Fibroblast of lung (primary cell): Measurements from ENCODE around the gene PBOV1. TPM values are rescaled to one million over a fixed set of nuclear protein-coding genes. Genes with fewer than 3 reads are reported as not detected.

Source experiments
- DNase-seq, 2 donors: peaks; one replicate each; pipeline versions ENCODE4 v3.0.0 to v3.0.0-alpha.2; 2010; ENCODE audit warnings: low read depth in 2 of 2
- H2AFZ ChIP-seq: 2 replicates; pipeline ENCODE4 v1.5.1; 2012; ENCODE audit warnings: low read length, control low read depth, inconsistent platforms
- H3K27ac ChIP-seq: 2 replicates; pipeline ENCODE4 v1.5.1; 2011; ENCODE audit warnings: low read length, control low read depth; ENCODE audit not compliant: insufficient read depth
- H3K27me3 ChIP-seq: 2 replicates; pipeline ENCODE4 v1.5.1; 2011; ENCODE audit warnings: mild to moderate bottlenecking, low read length; ENCODE audit not compliant: control insufficient read depth, insufficient read depth
- H3K36me3 ChIP-seq: 2 replicates; pipeline ENCODE4 v1.5.1; 2011; ENCODE audit warnings: low read length; ENCODE audit not compliant: control insufficient read depth, insufficient read depth
- H3K4me1 ChIP-seq: 2 replicates; pipeline ENCODE4 v1.5.1; 2011; ENCODE audit warnings: low read length; ENCODE audit not compliant: control insufficient read depth, insufficient read depth; ENCODE audit errors: extremely low read depth
- H3K4me2 ChIP-seq: 2 replicates; pipeline ENCODE4 v1.5.1; 2011; ENCODE audit warnings: low read length, control low read depth; ENCODE audit not compliant: insufficient read depth; ENCODE audit errors: extremely low read depth
- H3K4me3 ChIP-seq, 4 experiments: fragments of 200-600 bp in 1 of 4; sonication (generic) in 1 of 4; replicated peaks in 1 of 4; 2 replicates each; pipeline ENCODE4 v1.5.1; 2011 to 2016; ENCODE audit warnings: low read length in 4 of 4, low read depth in 3 of 4, mild to moderate bottlenecking in 3 of 4, control low read depth in 2 of 4, inconsistent platforms in 1 of 4, mixed read lengths in 1 of 4; ENCODE audit not compliant: insufficient read depth in 1 of 4; ENCODE audit errors: control extremely low read depth in 1 of 4
- H3K79me2 ChIP-seq: 2 replicates; pipeline ENCODE4 v1.5.1; 2012; ENCODE audit warnings: mild to moderate bottlenecking, low read length, inconsistent platforms; ENCODE audit not compliant: control insufficient read depth, insufficient read depth
- H3K9ac ChIP-seq: 2 replicates; pipeline ENCODE4 v1.5.1; 2011; ENCODE audit warnings: mild to moderate bottlenecking, low read length, control low read depth; ENCODE audit not compliant: insufficient read depth
- H3K9me3 ChIP-seq: 2 replicates; pipeline ENCODE4 v1.5.1; 2012; ENCODE audit warnings: low read depth, low read length; ENCODE audit not compliant: control insufficient read depth, insufficient read depth
- H4K20me1 ChIP-seq: 2 replicates; pipeline ENCODE4 v1.5.1; 2011; ENCODE audit warnings: low read length; ENCODE audit not compliant: control insufficient read depth, insufficient read depth; ENCODE audit errors: extremely low read depth
- CTCF ChIP-seq, 2 donors: IDR thresholded peaks in 1 of 2; conservative IDR thresholded peaks in 1 of 2; 1 replicate in 1 of 2; 2 replicates in 1 of 2; pipeline ENCODE4 v1.5.1; 2011 to 2012; ENCODE audit warnings: low read length in 2 of 2, control low read depth in 1 of 2, inconsistent platforms in 1 of 2, low read depth in 1 of 2, mild to moderate bottlenecking in 1 of 2
- EZH2 ChIP-seq: IDR thresholded peaks from 2 replicates; pipeline ENCODE4 v1.5.1; 2012; ENCODE audit warnings: low read length, control low read depth, mild to moderate bottlenecking; ENCODE audit errors: missing control alignments
- polyA plus RNA-seq, 2 donors: library from polyadenylated mRNA; depleted of rRNA in 1 of 2; stranded (reverse) in 1 of 2; unstranded in 1 of 2; fragments of >200 nt; gene quantifications; 2 replicates each; pipeline ENCODE4 v1.2.1, GENCODE V29; 2011 to 2012; ENCODE audit warnings: missing spikeins in 1 of 2
- total RNA-seq: library from RNA; depleted of rRNA; stranded (reverse); fragments of >200 nt; gene quantifications from 2 replicates; pipeline ENCODE4 v1.2.1, GENCODE V29; 2014

PBOV1 gene
- total and polyA plus RNA-seq, 2 donors (not counting 1 experiment from before 2014, with no cell fraction given): not detected

GRCh38 chr6:138222901-138223546 is 4.7 kb upstream of the PBOV1 start:
- Histone ChIP-seq H3K9ac (no peak overlapping the region), H3K36me3 (no peaks in the 10 kb centered on the region)
- DNase-seq: no peak

GRCh38 chr6:138219901-138220300 is 1.6 kb upstream of the PBOV1 start:
- H3K4me1 ChIP-seq: no peaks in the 10 kb centered on the region
- no peak overlapping the region for H3K9ac ChIP-seq
- H3K36me3 ChIP-seq: no peaks in the 10 kb centered on the region
- H4K20me1 ChIP-seq: no peaks in the 10 kb centered on the region
- DNase-seq: no peak
- no peak overlapping the region for H3K27ac ChIP-seq
- H3K27me3 ChIP-seq: no peaks in the 10 kb centered on the region
- H3K4me3 ChIP-seq: no peak overlapping the region
- H3K9me3 ChIP-seq: no peaks in the 10 kb centered on the region
- TF ChIP-seq CTCF (conservative IDR thresholded peaks at IDR 0.05 in 1 of 2, IDR thresholded peaks at IDR 0.05 in 1 of 2; ENCODE audit: low read depth in 1 of 2, low read length in 2 of 2) (no peak), EZH2 (no peak)
- no peak overlapping the region for H2AFZ ChIP-seq
- no peak overlapping the region for H3K4me2 ChIP-seq
- no peaks in the 10 kb centered on the region for H3K79me2 ChIP-seq

More at GRCh38 chr6:138222901-138223546, 4.7 kb upstream of the PBOV1 start:
- no peaks in the 10 kb centered on the region for H3K79me2 ChIP-seq
- H3K4me3 ChIP-seq: no peak overlapping the region
- H3K27me3 ChIP-seq: no peaks in the 10 kb centered on the region
- TF ChIP-seq EZH2 (no peak), CTCF (conservative IDR thresholded peaks at IDR 0.05 in 1 of 2, IDR thresholded peaks at IDR 0.05 in 1 of 2; ENCODE audit: low read depth in 1 of 2, low read length in 2 of 2) (no peak)
- H3K9me3 ChIP-seq: no peaks in the 10 kb centered on the region
- no peaks in the 10 kb centered on the region for H3K4me1 ChIP-seq
- H3K27ac ChIP-seq: no peak overlapping the region
- H4K20me1 ChIP-seq: no peaks in the 10 kb centered on the region
- no peak overlapping the region for H3K4me2 ChIP-seq
- no peak overlapping the region for H2AFZ ChIP-seq

GRCh38 chr6:138219398-138219797 is 1.1 kb upstream of the PBOV1 start:
- Histone ChIP-seq H3K36me3 (no peaks in the 10 kb centered on the region), H3K9me3 (no peaks in the 10 kb centered on the region), H4K20me1 (no peaks in the 10 kb centered on the region), H3K27me3 (no peaks in the 10 kb centered on the region), H3K4me3 (no peak overlapping the region), H3K9ac (no peak overlapping the region), H2AFZ (no peak overlapping the region), H3K4me1 (no peaks in the 10 kb centered on the region), H3K27ac (no peak overlapping the region), H3K4me2 (no peak overlapping the region), H3K79me2 (no peaks in the 10 kb centered on the region)
- no peak for DNase-seq
- no peak for TF ChIP-seq EZH2
- TF ChIP-seq CTCF (conservative IDR thresholded peaks at IDR 0.05 in 1 of 2, IDR thresholded peaks at IDR 0.05 in 1 of 2; ENCODE audit: low read depth in 1 of 2, low read length in 2 of 2): no peak
